Nephron (organoid): ENCODE measurements around the gene TTC24.

Experiments used
- H3K27ac Mint-ChIP-seq, 3 experiments: 2 replicates each; pipeline ENCODE4 v1.8.0; 2020; ENCODE audit warnings: mixed read lengths in 3 of 3, mild to moderate bottlenecking in 2 of 3, moderate library complexity in 1 of 3
- H3K27me3 Mint-ChIP-seq: 2 replicates; pipeline ENCODE4 v1.8.0; 2021; ENCODE audit warnings: low read depth, mild to moderate bottlenecking, moderate library complexity, mixed read lengths
- H3K36me3 Mint-ChIP-seq: 2 replicates; pipeline ENCODE4 v1.8.0; 2020; ENCODE audit warnings: low read depth, mixed read lengths
- H3K4me1 Mint-ChIP-seq: 2 replicates; pipeline ENCODE4 v1.8.0; 2020; ENCODE audit warnings: mixed read lengths
- H3K4me3 Mint-ChIP-seq, 3 experiments: 2 replicates each; pipeline ENCODE4 v1.8.0; 2020; ENCODE audit warnings: mild to moderate bottlenecking in 3 of 3, mixed read lengths in 3 of 3, moderate library complexity in 2 of 3
- H3K9me3 Mint-ChIP-seq: 2 replicates; pipeline ENCODE4 v1.8.0; 2020; ENCODE audit warnings: mixed read lengths
- CTCF ChIP-seq, 3 experiments: fragments of 200-600 bp; sonication (generic); IDR thresholded peaks; one replicate each; pipeline ENCODE4 v1.5.0; 2021; ENCODE audit warnings: antibody characterized with exemption in 3 of 3; ENCODE audit not compliant: unreplicated experiment in 3 of 3

The TTC24 gene

DNA sequence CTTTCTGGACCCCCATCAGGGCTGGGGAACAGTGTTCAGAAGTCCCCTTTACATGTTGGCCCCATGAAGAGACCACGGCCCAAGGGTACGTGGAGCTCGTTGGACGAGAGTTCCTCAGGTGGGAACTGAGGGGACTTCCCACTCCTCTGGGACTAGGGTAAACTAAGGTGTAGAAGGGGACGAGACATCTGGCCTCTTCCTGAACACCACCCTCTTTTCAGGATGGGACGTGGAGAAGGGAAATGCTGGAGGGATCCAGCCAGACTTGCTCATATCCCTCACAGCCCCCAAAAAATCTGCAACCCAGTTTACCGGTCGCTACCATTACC is 14.1 kb downstream of the TTC24 start:
- Mint-ChIP-seq H3K4me1 (peaks cover 12% of the 10 kb centered on the region), H3K4me3 (peak overlapping the region in 2 of 3 experiments; percentile 31 to 85), H3K27me3 (no peaks in the 10 kb centered on the region), H3K27ac (no peak overlapping the region), H3K36me3 (peaks cover 27% of the 10 kb centered on the region), H3K9me3 (no peaks in the 10 kb centered on the region)
- TF ChIP-seq CTCF (IDR thresholded peaks at IDR 0.05; ENCODE audit: unreplicated experiment in 3 of 3) = no peak

- Mint-ChIP-seq H3K4me1 (peaks cover 12% of the 10 kb centered on the region), H3K36me3 (peaks cover 30% of the 10 kb centered on the region), H3K27me3 (no peaks in the 10 kb centered on the region), H3K4me3 (peak overlapping the region in 2 of 3 experiments; percentile 24 to 31), H3K9me3 (no peaks in the 10 kb centered on the region), H3K27ac (peak overlapping the region in 1 of 3 experiments; percentile 48)
- no peak for TF ChIP-seq CTCF (IDR thresholded peaks at IDR 0.05; ENCODE audit: unreplicated experiment in 3 of 3)
Observed at GRCh38 chr1:156594190-156594589, 14.7 kb downstream of the TTC24 start.

DNA sequence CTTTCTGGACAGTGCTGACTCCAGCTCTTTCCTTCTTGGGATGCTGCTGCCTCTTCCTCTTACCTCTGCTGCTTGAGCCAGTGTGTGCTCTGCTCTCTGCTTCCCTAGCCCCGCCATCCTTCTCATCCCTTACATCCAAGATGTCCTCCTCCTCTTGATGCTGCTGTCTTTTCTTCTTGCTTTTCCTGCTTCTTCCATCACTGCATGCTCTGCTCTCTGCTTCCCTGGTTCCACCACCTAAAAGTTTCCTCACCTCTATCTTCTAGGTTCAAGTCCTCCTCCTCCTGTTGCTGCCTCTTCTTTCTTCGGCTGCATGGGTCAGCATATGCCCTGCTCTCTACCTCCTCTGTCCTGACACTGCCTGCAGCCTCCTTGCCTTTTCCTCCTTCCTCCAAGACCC is 15.5 kb downstream of the TTC24 start:
- H3K9me3 Mint-ChIP-seq = no peaks in the 10 kb centered on the region
- peak overlapping the region; percentile 7 to 50 (median 16) for H3K4me3 Mint-ChIP-seq
- H3K36me3 Mint-ChIP-seq = peaks cover 30% of the 10 kb centered on the region
- no peak for TF ChIP-seq CTCF (IDR thresholded peaks at IDR 0.05; ENCODE audit: unreplicated experiment in 3 of 3)
- H3K4me1 Mint-ChIP-seq = peaks cover 12% of the 10 kb centered on the region
- no peaks in the 10 kb centered on the region for H3K27me3 Mint-ChIP-seq
- H3K27ac Mint-ChIP-seq = peak overlapping the region in 2 of 3 experiments; percentile 3 to 30

GRCh38 chr1:156596426-156596825 is 16.9 kb downstream of the TTC24 start:
- peak overlapping the region in 2 of 3 experiments; percentile 13 to 49 for H3K4me3 Mint-ChIP-seq
- H3K36me3 Mint-ChIP-seq = peaks cover 30% of the 10 kb centered on the region
- no peaks in the 10 kb centered on the region for H3K27me3 Mint-ChIP-seq
- H3K9me3 Mint-ChIP-seq = no peaks in the 10 kb centered on the region
- H3K4me1 Mint-ChIP-seq = peaks cover 14% of the 10 kb centered on the region
- no peak for TF ChIP-seq CTCF (IDR thresholded peaks at IDR 0.05; ENCODE audit: unreplicated experiment in 3 of 3)
- no peak overlapping the region for H3K27ac Mint-ChIP-seq

DNA sequence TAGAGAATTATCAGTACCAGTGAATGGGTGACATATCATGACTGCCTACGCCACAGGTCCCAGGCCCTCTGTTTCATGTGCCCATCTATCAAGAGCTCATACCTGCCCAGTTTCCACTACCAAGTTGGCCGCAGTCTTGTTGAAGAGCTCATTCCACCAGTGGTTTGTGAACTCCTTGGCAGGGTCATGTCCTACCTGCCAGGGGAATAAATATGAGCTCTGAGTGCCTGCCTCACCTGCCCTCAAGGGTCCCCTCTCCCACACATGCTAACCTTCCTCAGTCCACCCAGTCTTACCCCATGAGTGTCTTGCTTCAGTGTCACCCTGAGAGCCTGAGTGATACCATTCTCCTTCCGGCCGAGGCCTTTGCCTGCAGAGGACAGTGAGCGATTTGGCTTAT is 18.6 kb downstream of the TTC24 start:
- Mint-ChIP-seq H3K9me3 (no peaks in the 10 kb centered on the region), H3K27me3 (no peaks in the 10 kb centered on the region), H3K4me1 (peaks cover 10% of the 10 kb centered on the region), H3K4me3 (peak overlapping the region in 1 of 3 experiments; percentile 27), H3K27ac (no peak overlapping the region), H3K36me3 (peaks cover 30% of the 10 kb centered on the region)
- no peak for TF ChIP-seq CTCF (IDR thresholded peaks at IDR 0.05; ENCODE audit: unreplicated experiment in 3 of 3)

DNA sequence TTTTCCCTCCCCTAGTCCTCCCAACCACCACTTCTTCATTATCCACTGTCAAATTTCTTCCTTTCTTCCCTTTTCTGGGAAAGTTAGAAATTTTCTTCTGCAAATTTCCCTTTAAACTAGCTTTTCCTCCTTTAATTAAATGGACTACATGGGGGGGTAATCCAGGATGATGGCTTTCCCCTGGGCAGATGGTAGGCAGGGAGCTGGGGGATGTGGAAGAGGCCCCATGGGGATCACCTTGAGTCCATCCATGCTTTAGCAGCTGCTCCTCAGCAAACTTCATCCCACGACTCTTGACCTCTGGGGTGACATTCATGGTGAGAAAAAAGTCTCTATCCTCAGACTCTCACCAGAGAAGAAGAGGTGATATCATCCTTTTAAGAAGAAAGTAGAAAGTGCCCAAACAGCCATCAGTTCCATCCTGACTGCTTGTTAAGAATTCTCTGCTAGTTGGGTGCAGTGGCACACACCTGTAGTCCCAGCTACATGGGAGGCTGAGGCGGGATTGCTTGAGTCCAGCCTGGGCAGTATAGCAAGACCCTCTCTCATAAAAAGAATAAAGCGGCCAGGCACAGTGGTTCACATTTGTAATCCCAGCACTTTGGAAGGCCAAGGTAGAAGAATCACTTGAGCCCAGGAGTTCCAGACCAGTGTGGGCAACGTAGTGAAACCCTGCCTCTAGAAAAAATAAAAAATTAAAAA is 19.4 kb downstream of the TTC24 start:
- TF ChIP-seq CTCF (IDR thresholded peaks at IDR 0.05; ENCODE audit: unreplicated experiment in 3 of 3) = no peak
- H3K4me3 Mint-ChIP-seq = peak overlapping the region in 2 of 3 experiments; percentile 24 to 27
- no peak overlapping the region for H3K27ac Mint-ChIP-seq
- peaks cover 30% of the 10 kb centered on the region for H3K36me3 Mint-ChIP-seq
- no peaks in the 10 kb centered on the region for H3K9me3 Mint-ChIP-seq
- H3K4me1 Mint-ChIP-seq = peaks cover 10% of the 10 kb centered on the region
- H3K27me3 Mint-ChIP-seq = no peaks in the 10 kb centered on the region
